Renal cortex interstitium (tissue), 11 donors: ENCODE data around the gene GUCA2A. TPM values are rescaled to one million over a fixed set of nuclear protein-coding genes. Genes with fewer than 3 reads are reported as not detected.
A peak's percentile ranks its signal among the peaks of the same experiment; 100 is the strongest.

Source experiments
- DNase-seq, 11 donors: peaks; one replicate each; pipeline ENCODE4 v3.0.0-alpha.2; 2013; ENCODE audit warnings: low read depth in 9 of 11, low spot score in 4 of 11; ENCODE audit errors: extremely low read depth in 1 of 11
- polyA plus RNA-seq, 3 donors: library from polyadenylated mRNA; unstranded; fragments of 120-200 nt; gene quantifications; one replicate each; pipeline ENCODE4 v1.2.1, GENCODE V29; 2013; ENCODE audit not compliant: insufficient read length in 3 of 3

GUCA2A gene
- polyA plus RNA-seq, 3 donors: not detected

DNA sequence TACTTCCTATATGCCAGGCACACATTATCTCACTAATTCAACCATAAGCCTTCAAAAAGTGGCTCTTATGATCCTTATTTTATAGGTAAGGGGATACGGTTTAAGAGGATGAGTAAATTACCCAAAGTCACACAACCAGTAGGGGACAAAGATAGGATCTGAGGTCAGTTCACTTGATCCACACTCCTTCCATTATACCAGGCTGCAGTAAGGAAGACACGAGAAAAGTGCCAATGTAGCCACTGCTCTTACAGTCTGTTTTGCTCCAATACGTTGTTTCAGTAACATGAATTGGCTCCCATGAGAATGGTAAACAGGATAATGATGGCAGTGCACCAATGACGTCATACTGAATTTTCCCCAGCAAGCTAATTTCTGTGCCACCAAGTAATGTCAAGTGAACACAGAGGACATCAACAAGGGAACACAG, 15.4 kb upstream of the GUCA2A start:
- no peak for DNase-seq

GRCh38 chr1:42179275-42179674, 14.7 kb upstream of the GUCA2A start:
- peak in 1 of 11 donors; percentile 43 for DNase-seq

DNA sequence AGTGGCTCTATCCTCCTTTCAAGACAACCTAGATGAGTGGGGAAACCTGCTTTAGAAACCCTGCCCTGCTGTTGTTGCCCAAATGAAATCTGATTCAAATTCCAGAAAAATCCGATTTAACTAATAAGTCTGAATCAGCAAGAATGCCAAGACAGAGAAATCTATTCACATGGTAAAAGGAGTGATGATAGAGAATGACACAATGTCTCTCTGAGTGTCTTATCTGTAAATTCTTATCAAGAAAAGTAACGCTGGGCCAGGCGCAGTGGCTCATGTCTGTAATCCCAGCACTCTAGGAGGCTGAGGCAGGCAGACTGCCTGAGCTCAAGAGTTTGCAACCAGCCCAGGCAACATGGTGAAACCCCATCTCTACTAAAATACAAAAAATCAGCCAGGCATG, 13.7 kb upstream of the GUCA2A start:
- no peak for DNase-seq

- peak in 3 of 11 donors; percentile 24 to 49 (median 45) for DNase-seq
Observed at GRCh38 chr1:42177541-42177981, 13.0 kb upstream of the GUCA2A start.

- no peak for DNase-seq
Observed at GRCh38 chr1:42176902-42177519, 12.5 kb upstream of the GUCA2A start.

DNA sequence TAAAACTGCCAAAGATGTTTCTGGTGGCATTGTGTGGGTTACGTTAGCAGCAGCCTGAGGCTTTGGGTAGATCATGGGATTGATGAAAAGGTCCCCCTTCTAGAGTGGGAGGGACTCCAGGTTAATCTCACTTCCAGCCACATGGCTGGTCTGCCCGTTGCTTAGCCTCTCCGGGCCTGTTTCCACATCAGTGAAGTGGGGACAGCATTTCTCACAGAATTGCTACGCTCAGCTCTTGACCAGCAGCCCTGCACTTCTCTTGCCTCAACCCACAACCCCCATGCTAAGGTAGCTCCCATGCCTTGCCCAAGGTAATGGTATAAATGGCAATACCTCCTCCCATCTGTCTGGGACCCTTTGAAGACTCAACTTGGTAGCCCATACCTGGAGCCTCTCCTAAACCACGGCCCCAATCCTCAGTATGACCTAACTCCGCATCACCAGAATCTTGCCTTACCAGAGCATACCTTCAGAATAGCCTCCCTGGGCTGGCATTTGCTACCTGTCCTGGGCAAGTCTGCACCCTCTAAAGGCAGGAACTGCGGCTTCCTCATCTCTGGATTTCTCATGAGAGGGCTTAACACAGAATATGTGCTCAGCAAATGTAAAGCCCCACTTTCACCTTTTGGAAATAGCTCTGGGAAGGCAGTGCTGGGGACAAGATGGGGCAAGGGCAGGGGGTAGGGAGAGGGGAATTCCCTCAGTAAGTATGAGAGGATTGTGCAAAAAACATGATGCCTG, 10.9 kb upstream of the GUCA2A start:
- DNase-seq: no peak

DNA sequence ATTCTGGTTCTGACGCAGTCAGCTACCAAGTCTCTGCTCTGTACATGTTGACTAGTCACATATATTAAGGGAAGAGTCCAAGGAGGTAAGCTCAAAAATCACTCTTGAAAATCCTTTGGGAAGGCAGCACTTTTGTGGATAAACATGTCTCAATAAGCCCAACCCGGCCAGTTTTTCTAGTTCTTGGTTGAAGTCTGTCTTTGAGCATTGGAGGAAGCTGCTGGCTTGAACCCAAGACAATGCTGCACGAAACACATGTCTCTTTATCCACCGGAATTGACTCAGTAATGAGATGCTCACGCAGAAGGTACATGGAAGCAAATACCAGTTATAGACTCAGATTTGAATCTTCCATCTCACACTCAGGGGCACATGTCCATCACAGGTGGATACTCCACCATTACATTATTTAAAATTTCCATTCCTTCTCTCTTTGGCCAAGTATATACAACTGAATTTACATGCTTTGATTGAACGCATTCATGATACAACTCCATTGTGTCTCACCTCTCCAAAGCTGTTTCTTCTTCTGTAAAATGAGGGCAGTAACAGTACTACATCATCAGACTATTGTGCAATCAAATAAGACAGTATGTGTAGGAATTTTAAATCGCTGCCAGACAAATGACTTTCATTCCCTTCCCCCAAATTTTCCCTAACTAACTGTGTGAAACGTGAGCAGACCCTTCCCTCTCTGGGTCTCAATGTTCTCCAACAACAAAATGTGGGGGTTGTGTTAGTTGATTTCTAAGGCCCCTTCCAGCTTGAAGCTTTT, 9.6 kb upstream of the GUCA2A start:
- DNase-seq: no peak

DNA sequence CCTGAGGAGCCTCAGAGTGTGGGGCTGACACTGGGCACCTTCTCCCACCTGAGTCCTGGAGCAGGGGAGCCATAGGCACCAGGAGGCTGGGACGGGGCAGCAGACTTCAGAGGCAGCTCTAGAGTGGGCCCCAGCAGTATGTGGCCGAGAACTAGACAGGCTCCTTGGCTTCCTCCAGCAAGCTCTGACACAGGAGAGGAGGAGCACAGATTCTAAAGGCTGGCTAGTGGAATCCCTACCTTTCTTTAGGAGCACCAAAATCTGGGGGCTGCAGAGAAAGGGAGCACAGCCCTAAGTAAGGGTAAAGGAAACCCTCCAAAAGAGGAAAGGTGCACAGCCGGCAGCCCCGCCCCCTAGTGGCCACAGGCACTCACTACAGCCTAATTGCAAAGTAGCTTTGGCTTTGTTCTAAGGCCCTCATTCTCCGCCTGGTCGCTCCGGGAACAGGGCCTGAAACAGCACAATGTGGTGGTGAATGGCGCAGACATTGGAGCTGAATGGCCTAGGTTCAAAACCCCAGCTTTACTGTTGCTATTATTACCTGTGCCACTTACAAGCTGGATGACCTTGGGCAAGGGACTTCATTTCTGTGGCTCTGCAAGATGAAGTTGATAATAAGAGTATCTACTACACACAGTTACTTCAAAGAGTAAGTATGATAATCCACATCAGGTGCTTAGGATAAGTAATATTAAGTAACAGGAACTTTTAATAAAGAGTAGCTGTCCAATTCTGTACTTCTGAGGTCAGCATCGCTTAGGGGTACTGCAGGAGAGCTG, 8.8 kb upstream of the GUCA2A start:
- DNase-seq: peak in 2 of 11 donors; percentile 47

DNA sequence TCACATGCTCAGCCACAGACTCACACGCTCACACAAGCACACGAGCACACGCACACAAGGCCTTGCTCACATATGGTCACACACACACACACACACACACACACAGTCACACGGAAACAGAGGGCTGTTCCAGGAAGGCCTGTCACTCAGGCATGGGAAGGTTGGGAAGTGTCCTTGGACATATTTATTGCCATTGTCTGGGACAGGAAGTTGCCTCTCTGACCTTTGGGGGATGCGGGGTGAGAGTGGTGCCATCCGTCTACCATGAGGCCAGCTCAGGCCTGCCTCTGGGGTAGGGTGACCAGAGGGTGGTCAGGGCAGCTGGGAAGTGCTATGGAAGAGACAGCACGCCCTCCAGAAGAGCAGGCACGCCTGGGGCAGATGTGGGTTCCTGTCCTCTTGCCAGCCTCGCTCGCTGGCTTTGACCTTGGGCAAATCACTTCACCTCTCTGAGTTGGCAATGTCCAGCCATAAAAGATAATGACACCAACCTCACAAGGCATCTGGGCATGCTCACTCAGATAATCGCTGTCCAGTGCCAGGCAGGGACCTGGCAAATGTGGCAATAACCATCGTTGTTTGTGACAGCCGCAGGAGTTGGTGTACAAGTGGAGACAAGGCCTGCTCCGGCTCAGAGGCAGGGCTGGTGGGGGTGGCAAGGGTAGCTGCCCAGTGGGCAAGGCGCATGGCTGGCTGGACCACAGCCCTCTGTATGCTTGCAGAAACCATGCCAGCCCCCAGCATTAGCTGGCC, 8.0 kb upstream of the GUCA2A start:
- DNase-seq: peak in 1 of 11 donors; percentile 44

DNA sequence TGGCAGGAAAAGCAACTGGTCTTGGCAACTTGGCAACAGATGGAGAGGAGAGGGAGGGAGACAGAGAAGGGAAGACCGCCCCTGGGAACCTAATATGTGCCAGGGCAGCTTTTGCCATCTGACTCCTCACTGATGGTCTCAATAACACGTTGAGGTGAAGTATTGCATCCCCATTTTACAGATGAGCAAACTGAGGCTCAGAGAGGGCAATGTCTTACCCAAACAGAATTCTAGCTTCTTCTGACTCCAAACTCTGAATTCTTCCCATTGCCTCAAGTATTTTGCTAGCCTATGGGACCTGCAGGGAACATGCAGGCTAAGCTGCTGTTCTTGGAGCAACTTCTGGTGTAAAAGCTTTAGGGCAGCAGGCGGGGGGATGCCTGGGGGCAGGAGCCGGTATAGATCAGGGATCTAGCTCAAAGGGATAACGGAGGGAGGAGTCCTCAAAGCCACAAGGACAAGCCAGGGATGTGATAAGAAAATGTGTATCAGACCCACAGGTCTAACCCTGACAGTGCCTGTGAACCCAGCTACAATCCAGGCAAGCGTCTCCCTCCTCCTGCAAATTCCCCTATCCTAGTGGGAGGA, 7.2 kb upstream of the GUCA2A start:
- no peak for DNase-seq

- no peak for DNase-seq
Observed at GRCh38 chr1:42170779-42171621, 6.5 kb upstream of the GUCA2A start.

GRCh38 chr1:42168763-42169162, 4.2 kb upstream of the GUCA2A start:
- no peak for DNase-seq

GRCh38 chr1:42168391-42168670, 3.8 kb upstream of the GUCA2A start:
- DNase-seq: no peak

DNA sequence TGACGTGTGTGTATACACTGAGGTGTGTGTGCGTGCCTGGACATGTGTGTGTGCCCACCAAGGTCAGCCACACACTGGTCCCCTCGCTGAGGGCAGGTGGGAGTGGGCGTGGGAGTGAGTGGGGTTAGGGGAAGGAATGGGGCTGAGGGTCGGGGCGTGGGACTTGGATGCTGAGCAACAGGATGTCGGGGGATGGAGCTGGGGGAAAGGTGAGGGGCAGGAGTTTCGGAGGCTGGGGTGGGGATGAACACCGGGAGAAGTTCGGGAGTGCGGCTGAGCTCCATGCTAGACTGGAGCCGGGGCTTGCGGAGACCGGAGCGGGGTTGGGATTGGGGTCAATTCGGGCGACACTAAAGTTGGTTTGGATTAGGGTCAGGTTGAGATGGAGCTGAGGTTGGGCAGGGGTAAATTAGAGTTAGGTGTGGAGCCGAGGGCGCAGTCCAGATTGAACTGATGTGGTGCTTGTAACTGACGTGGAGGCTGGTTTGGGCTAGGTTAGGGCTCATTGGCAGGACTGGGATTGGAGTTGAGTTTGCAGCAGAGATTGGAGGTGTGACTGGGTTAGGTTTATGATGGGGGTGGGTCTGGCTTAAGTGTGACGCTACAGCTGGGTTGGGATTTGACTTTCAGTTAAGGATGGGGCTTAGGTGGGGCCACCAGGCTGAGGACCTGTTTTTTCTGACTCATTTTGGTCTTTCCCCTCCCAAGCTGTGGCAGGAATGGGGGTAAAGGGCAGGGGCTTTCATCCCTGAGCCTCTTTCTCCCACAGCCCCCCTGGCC, 3.3 kb upstream of the GUCA2A start:
- DNase-seq: no peak

DNA sequence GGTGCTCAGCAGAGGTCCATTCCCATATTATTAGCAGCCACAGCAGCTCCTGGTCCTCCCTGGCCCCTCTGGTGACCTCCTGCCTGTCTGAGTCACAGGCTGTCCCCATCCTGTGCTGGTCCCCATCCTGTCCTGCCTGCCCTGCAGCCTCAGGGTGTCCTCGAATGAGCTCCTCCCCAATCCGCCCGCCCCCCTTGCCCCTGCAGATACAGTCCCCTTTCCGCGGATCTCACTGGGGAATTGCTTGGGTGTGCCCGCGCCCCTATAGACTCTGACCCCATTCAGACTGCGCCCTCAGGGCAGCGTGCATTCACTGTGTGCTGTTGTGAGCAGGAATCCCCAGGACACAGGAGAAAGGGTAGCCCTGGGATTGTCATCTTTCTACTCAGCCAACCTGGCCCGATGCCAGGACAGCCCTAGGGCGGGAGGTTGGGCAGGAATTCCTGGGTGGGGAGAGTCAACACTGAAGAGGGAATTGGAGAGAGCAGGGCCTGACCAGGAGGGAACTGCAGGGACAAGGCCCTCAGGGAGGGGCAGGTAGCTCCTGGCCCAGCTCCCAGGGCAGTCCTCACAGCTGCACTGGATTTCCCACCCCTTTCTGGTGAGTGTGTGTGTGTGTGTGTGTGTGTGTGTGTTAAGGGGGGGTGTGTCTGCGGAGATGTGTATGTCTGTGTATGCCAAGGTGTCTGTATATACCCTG, 1.1 kb upstream of the GUCA2A start:
- DNase-seq: peak in 1 of 11 donors; percentile 68
